GM06990 (cell line): Measurements from ENCODE around the gene TTC4.

Source experiments
- DNase-seq: peaks from one replicate; pipeline ENCODE4 v3.0.0-alpha.2; 2011; ENCODE audit not compliant: insufficient read length; ENCODE audit errors: extremely low read depth
- H3K27me3 ChIP-seq: replicated peaks from 2 replicates; pipeline ENCODE4 v1.6.0; 2011; ENCODE audit warnings: low read length; ENCODE audit not compliant: control insufficient read depth, insufficient read depth
- H3K36me3 ChIP-seq: 2 replicates; pipeline ENCODE4 v1.5.1; 2011; ENCODE audit warnings: low read length; ENCODE audit not compliant: control insufficient read depth, insufficient read depth
- H3K4me3 ChIP-seq: replicated peaks from 2 replicates; pipeline ENCODE4 v1.5.1; 2011; ENCODE audit warnings: low read depth, mild to moderate bottlenecking, control low read depth, low read length
- TF ChIP-seq, protein P1 (sequence below): IDR thresholded peaks from 2 replicates; pipeline ENCODE4 v1.5.1; 2011; ENCODE audit warnings: low read length, control low read depth, mild to moderate bottlenecking, inconsistent platforms; ENCODE audit not compliant: insufficient read depth, poor library complexity, severe bottlenecking

Gene TTC4

DNA sequence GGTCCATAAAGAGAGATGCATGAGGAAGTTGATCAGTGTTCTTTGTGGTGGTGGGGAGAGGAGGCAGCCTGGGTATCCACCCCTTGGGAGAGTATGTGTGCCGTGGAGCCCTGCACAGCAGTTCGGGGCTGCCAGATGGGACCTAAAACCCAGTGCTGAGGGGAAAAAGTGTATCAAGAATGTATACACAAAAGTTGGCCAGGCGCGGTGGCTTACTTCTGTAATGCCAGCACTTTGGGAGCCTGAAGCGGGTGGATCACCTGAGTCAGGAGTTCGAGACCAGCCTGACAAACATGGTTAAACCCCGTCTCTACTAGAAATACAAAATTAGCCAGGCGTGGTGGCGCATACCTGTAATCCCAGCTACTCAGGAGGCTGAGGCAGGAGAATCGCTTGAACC is 4.1 kb upstream of the TTC4 start:
- Histone ChIP-seq H3K27me3 (no peaks in the 10 kb centered on the region; the same call in 1 of the 2 replicates), H3K4me3 (no peak overlapping the region), H3K36me3 (no peaks in the 10 kb centered on the region)
- TF ChIP-seq, protein P1, sequence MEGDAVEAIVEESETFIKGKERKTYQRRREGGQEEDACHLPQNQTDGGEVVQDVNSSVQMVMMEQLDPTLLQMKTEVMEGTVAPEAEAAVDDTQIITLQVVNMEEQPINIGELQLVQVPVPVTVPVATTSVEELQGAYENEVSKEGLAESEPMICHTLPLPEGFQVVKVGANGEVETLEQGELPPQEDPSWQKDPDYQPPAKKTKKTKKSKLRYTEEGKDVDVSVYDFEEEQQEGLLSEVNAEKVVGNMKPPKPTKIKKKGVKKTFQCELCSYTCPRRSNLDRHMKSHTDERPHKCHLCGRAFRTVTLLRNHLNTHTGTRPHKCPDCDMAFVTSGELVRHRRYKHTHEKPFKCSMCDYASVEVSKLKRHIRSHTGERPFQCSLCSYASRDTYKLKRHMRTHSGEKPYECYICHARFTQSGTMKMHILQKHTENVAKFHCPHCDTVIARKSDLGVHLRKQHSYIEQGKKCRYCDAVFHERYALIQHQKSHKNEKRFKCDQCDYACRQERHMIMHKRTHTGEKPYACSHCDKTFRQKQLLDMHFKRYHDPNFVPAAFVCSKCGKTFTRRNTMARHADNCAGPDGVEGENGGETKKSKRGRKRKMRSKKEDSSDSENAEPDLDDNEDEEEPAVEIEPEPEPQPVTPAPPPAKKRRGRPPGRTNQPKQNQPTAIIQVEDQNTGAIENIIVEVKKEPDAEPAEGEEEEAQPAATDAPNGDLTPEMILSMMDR: no peak
- DNase-seq: no peak

DNA sequence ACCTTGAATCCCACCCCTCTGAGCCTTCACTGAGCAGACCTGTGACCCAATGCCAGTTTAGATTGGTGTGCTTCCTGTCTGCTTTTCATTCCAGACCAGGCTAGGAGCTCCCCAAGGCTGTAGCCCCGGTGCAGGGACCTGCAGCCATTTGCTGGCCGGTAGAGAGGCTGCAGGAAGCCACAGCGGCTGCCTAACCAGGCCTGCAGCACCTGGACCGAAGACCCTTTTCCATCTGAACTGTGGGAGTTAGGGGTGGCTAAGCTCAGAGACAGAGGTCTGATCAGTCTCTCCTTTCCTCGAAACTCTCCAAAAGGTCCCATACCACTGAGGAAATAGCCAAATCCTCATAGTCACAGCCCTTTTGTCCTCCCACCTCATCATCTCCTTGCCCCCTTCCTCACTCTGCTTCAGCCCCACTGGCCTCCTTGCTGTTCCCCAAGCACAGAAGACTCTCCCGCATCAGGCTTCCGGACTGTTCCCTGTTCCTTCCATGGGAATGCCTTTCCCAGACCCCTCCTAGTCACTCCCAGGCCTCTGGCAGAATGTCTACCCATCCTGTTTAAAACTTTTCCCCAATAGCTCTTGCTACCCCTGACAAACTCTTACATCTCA is 674 bp upstream of the TTC4 start:
- peak overlapping the region; percentile 79 for H3K4me3 ChIP-seq
- no peak for DNase-seq
- TF ChIP-seq, protein P1: no peak
- H3K36me3 ChIP-seq: no peaks in the 10 kb centered on the region; the same call in 1 of the 2 replicates
- no peaks in the 10 kb centered on the region for H3K27me3 ChIP-seq

DNA sequence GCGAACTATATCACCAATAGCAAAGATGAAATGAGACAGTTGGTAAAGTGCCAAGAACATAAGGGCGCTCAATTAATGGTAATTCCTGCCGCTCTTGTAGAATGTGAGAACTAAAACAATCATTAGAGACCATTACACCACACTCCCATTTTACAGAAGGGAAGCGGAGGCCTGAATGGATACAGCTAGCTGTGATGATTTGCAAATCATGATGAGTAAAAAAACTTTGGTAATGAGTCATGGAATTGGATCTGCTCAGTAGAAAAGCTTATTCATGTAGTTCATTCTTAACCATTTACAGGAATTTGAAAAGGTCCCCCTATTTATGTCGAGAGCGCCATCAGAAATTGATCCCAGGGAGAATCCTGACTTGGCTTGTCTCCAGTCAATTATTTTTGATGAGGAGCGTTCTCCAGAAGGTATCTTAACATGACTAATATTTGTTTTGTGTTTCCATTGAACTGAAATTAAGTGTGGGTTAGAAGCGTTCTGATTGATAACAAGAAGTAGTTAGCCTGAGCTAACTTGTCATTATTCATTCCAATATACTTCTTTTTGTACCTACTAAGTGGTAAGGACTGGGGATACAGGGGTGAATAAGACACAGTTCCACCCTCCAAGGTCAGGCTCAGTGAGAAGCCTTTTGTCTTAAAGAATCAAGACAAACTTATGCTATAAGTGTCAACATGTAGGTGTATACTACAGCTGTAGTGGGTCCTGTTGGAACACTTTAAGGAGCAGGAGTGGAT is 812 bp downstream of the TTC4 start:
- TF ChIP-seq, protein P1: no peak
- Histone ChIP-seq H3K27me3 (no peaks in the 10 kb centered on the region), H3K4me3 (peak overlapping the region; percentile 79), H3K36me3 (no peaks in the 10 kb centered on the region; the same call in 1 of the 2 replicates)
- no peak for DNase-seq

DNA sequence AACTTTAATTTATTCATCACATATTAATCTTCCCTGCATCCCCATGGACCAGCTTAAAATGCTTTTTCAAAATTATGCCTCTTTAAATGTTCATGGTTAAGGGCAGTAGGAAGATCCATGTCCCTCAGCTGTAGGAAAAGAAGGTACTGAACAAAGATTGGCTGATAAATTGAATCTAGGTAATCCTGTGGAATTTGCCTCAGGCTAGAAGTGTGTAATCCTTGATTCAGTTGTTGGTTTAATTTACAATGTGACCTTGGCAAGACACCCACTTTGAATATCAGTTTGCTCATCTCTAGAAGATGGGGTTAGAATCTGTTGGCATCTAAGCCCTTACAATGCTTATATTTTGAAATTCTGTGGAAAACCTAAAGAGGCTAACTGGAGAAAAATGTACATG is 6.1 kb downstream of the TTC4 start:
- H3K27me3 ChIP-seq: no peaks in the 10 kb centered on the region

DNA sequence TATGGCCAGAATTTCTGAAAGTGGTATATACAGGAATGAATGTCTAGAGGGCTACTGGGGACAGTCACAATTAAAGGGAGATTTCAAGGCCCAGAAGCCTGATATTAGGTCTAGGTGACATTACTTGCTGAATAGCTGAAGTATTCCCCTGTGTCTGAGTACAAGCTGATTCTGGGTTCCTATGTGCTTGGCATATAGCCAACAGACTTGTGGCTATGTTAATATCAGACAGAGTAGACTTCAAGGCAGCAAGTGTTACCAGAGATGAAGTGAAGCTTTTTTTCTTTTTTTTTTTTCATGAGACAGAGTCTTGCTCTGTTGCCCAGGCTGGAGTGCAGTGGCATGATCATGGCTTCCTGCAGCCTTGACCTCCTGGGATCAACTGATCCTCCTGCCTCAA is 8.3 kb downstream of the TTC4 start:
- TF ChIP-seq, protein P1: no peak
- Histone ChIP-seq H3K36me3 (peaks cover 9% of the 10 kb centered on the region), H3K4me3 (no peak overlapping the region), H3K27me3 (no peaks in the 10 kb centered on the region)
- no peak for DNase-seq

More for the DNA sequence above, 6.1 kb downstream of the TTC4 start:
- Histone ChIP-seq H3K4me3 (no peak overlapping the region), H3K36me3 (peaks cover 8% of the 10 kb centered on the region)
- TF ChIP-seq, protein P1: no peak
- DNase-seq: no peak
